GM19240 (cell line): ENCODE measurements around the gene NEK1.

Source experiments
- DNase-seq: peaks from one replicate; pipeline ENCODE4 v3.0.0; 2011; ENCODE audit warnings: low spot score; ENCODE audit not compliant: insufficient read length

Gene NEK1, protein sequence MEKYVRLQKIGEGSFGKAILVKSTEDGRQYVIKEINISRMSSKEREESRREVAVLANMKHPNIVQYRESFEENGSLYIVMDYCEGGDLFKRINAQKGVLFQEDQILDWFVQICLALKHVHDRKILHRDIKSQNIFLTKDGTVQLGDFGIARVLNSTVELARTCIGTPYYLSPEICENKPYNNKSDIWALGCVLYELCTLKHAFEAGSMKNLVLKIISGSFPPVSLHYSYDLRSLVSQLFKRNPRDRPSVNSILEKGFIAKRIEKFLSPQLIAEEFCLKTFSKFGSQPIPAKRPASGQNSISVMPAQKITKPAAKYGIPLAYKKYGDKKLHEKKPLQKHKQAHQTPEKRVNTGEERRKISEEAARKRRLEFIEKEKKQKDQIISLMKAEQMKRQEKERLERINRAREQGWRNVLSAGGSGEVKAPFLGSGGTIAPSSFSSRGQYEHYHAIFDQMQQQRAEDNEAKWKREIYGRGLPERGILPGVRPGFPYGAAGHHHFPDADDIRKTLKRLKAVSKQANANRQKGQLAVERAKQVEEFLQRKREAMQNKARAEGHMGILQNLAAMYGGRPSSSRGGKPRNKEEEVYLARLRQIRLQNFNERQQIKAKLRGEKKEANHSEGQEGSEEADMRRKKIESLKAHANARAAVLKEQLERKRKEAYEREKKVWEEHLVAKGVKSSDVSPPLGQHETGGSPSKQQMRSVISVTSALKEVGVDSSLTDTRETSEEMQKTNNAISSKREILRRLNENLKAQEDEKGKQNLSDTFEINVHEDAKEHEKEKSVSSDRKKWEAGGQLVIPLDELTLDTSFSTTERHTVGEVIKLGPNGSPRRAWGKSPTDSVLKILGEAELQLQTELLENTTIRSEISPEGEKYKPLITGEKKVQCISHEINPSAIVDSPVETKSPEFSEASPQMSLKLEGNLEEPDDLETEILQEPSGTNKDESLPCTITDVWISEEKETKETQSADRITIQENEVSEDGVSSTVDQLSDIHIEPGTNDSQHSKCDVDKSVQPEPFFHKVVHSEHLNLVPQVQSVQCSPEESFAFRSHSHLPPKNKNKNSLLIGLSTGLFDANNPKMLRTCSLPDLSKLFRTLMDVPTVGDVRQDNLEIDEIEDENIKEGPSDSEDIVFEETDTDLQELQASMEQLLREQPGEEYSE (N-terminal part only)

DNA sequence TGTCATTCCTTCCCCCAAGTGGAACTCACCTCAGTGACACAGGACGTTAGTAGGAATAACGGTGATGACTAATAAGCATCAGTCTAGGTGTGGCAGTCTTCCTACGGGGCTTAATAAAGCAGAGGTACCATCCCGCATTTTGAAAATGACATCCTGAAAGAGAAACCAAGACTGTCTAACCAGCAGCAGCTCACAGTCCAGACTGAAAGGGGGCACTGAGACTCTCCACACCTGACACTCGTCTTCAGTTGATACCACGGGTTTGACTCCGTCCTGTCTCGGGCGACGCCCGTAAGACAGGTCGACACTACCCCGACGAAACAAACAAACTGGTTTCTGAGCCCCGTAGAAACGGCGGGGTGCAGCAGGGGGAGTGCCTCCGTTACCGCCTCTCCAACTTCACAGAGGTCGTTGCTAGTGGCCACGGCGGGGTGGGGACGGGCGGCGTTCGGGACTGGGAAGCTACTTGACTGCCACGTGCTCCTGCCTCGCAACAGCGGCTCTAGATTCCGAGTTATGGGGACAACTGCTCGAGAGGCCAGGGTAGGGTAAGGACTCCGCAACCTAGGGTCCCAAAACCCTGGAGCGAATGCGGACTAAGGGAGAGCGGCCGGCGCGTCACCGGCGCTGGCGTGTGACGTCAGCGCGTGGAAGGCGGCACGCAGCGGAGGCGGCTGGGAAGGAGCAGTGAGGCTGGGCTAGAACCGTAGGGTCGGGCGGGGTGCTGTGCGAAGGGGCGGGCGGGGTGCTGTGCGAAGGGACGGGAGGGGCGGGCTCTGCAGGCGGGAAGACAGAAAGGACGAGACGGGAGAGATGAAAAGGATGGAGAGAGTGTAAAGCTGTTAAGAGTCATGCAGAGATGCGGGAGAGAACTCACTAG is at the start of gene NEK1:
TSS of gene NEK1 (minus strand) at position 593 of the 880 bp plus-strand sequence. CDS start 9,953 bp downstream, outside the sequence.
- DNase-seq = peak; percentile 33

DNA sequence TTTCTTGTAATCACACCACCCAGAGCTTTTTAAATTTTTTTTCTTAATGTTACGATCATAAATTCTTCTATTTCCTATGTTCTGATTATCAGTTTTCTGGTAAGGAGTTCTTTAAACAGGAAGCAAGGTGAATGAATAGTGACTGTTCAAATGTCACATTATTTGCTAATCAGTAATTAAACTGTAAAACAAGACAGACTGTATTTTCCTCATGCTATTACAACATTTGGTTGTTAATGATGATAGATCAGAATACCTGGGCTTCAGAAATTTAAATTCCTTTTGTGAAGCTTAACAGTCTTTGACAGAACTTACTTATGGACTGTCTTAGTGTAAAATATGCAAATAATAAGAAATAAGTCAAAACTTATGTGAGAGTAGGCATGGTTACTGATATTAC is 49.4 kb upstream of the NEK1 start:
- no peak for DNase-seq

DNA sequence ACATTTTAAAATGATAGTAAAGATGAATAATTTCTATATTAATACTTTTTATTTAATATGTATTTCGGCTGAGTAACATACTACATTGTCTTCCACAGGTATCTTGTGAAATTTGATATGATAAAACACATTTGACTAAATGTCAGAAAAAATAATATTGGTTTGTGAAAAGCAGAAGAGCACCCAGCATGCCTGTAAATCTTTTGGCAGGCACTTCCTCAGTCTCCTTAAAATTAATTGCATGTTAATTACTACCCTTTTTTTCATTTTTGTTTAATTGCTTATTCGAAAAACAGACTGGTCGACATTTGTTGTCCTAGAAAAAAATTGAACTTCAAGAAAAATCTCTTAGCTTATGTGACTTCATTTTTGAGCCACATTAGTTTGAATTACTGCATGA is 48.5 kb upstream of the NEK1 start:
- DNase-seq = no peak

DNA sequence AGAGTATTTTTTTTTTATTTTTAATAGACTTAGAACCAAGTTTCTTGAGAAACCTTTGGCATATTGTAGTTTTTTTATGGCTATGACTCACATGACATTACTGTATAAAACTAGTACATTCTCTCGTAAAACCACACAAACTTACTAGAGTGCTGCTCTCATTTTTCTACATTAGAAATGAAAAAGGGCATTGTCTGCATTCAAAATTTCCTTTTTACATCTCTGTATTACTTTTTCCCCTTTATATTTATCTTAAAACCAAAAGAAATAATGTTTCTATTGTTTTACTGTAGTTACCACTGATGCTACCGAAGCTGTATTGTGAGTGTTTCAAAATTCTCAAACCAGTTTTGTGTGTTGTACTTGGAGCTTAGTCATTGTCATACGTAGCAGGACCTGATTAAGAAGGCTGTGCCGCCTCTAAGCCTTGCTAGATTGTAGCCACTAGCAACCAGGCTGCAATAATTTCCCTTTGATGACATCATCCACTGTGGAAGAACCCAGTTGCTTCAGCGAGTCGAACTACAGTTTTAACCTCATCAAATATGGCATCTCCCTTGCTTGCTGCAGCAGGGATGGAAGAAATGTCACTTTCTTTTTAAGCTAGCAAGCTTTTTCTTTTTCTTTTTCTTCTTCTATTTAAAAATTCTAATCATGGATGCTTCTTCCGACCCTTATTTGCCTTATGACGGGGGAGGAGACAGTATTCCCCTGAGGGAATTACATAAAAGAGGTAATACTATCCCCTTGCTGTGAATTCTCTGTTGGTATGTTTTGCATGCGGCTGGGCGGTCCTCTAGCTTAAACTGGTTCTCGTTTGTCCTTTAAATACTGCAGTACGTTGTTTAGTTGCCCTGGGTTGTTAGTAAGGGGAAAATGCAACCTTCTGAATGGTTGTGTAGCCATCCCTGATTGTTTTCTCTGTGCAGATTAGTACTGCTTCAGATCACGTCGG is 47.6 kb upstream of the NEK1 start:
- peak; percentile 19 for DNase-seq

DNA sequence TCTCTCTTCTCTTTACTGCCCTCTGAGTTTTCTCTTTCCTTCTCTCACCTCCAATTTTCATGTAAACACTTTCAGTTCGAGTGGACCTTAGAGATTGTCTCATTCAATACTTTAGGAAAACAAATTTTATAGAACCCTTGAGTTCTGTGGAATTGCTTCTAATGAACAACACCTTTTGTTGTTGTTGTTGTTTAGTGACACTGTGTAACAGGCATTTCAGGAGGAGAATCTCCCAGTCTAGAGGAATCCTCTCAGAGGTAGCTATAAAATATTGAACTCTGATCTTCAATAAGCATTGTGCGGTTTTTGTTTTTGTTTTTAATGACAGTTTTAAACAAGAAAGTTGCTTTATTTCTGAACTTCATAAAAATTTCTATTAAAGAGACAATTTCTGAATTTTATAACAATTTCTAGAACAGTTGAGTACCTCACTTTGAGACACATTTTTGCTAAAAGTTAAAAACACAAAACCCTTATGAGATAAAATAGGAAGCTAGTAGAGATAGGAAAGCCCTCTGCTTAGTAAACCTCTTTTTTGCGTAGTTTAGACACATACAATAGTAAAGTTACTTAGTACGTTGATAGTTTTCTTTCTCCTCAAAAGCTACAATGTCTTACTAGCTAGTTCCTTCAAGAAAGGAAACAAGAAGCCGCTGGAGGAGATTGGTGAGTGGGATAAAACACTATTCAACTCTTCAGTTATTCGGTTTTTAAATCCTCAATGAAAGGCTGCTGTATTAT is 46.8 kb upstream of the NEK1 start:
- no peak for DNase-seq

DNA sequence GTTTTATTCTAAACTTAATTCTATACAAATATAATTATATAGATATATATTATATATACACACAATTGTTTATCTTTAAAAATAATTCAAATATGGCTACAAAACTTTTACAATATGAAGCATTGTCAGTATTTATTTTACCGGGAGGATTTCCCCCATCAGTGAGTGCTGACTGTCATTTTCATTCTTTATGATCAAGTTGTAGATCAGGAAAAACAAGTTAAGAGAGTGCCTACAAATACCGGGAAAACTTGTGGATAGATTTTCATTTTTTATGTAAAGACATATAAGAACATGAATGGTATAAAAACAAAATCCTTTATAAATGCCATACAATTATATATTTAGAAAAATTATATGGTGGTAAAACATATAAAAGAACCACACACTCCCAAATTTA is 45.8 kb upstream of the NEK1 start:
- DNase-seq = no peak

DNA sequence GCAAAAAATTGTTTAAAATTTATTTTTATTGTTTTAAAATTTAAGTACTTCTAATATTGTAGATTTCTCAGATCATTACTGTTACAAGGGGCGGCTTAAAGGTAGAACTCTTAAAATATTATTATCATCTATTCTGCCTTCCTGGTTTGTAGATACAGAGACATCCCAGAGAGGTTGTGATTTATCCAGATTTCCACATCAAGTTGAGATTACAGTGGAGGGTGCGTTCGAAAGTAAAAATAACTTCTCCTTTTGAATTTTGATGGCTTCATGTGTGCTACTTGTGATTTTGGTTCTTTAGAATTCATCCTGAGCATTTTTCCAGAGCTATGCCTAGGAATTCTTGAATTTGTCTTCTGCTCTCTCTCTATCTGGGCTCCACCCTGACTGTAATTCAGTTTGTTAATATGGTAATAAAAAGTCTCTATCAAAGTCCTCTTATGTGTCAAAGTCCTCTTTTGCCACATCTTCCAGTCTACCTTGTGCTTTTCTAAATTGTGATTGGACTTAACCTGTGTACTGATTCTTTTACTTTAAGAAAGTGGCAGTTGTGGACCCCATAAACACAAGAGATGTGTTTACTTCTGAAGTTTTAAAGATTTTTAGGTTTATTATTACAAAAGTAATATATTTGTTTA is 45.2 kb upstream of the NEK1 start:
- DNase-seq = no peak

DNA sequence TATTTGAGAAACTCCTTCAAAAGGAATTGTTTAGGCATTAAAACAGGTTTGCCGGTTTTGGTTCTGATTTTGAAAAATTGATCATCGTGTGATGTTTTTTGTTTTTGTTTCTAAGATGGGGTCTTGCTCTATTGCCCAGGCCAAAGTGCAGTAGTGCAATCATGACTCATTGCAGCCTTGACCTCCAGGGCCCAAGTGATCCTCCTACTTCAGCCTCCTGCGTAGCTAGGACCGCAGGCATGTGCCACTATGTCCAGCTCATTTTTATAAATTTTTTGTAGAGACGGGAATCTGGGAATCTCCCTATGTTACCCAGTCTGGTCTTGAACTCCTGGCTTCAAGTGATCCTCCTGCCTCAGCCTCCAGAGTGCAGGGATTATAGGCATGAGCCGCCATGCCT is 43.0 kb upstream of the NEK1 start:
- DNase-seq = no peak

DNA sequence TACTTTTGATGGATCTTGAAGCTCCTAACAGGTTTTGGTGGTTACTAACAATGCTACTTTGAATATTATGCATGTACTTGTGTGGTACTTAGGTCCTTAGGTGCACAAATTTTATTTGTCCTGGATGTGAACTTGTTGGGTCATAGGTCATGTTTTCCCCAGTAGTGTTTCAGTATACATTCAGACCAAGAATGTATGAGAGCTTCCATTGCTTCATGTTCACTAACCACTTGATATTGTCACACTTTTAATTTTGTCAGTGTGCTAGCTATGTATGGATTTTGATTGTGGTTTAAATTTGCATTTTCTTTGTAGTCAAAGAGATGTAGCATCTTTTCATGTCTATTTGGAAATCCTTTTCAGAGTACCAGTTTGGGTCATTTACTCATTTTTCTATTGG is 40.2 kb upstream of the NEK1 start:
- no peak for DNase-seq

DNA sequence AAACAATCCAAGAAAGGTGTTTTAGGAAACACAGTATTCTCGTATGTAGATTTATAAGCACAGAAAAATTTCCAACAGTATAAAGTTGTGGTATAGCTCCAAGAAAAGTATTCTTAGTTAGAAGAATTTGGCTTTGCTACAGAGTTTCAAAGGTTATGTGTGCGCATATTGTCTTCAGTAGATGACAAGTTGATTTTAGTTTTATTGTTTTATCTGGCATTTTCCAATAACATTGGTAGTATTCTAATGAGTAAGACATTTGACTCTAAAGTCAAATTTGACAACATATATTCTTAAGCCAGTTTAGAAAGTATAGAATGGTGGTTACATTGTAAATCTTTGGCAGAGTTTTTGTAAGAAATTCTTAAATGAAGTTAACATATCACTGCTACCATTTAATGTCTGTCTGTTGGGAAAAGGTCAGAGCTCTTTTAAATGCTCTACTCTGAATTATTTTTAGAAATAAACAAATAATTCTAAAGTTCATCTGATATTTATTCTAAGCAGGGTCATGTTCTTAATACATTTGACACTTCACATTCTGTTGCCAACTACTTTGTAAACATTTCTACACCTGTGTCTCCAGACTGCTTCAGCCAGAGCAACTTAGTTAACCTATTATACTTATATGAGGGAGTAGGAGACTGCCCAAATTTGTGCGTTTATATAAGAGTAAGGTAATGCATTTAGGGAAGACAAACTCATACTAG is 38.0 kb upstream of the NEK1 start:
- DNase-seq = no peak

DNA sequence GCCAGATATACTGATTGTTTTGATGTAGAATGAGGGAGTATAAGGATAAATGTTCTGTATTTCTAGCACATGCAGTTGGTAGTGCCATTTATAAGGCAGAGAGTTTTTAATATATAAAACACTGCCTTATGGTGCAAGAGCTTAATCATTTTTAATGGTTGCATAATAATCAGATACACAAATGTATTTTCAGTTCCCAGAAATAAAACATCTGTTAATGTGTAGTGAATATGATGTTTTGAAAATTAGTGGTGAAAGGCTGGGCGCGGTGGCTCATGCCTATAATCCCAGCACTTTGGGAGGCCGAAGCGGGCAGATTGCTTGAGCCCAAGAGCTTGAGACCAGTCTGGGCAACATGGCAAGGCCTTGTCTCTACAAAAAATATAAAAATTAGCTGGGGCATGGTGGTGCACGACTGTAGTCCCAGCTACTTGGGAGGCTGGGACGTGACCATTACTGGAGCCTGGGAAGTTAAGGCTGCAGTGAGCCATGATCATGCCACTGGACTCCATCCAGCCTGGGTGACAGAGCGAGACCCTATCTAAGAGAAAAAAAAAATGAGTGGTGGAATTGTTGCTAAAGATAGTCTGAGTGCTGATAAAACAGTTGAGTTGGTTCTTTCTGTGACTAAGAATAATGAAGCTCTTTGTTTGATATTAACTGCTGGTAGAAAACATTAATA is 37.3 kb upstream of the NEK1 start:
- DNase-seq = no peak

DNA sequence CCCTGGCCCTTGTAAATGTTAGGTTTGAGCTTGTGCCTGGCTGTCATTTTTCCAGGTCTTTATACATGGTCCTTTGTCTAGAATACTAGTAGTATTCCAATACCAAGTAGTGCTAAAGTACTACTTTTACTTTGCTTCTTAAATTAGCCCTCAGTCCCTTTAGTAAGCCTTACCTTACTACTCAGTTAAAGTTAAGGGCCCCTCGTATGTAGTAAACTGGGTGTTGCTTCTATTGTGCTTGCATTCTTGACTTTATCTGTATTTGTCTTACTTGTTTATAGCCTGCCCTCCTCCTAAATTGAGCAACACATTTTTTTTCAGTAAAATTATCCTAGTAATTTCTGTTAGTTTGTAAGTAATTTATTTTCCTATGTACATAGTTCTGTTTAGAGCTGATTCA is 33.2 kb upstream of the NEK1 start:
- no peak for DNase-seq

DNA sequence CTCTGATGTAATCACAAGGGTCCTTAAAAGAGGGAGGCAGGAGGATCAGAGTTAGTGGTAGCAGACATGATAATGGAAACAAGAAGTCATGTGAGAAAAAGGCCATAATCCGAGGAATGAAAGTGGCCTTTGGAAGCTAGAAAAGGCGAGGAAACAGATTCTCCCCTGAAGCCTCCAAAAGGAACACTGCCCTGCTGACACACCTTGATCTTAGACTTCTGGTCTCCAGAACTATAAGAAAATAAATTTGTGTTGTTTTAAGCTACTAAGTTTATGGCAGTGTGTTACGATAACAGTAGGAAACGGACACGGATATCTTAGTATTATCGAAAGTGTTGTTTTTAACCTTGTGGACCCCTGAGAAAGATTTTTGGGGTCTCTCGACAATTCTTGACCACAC is 32.4 kb upstream of the NEK1 start:
- DNase-seq = no peak

DNA sequence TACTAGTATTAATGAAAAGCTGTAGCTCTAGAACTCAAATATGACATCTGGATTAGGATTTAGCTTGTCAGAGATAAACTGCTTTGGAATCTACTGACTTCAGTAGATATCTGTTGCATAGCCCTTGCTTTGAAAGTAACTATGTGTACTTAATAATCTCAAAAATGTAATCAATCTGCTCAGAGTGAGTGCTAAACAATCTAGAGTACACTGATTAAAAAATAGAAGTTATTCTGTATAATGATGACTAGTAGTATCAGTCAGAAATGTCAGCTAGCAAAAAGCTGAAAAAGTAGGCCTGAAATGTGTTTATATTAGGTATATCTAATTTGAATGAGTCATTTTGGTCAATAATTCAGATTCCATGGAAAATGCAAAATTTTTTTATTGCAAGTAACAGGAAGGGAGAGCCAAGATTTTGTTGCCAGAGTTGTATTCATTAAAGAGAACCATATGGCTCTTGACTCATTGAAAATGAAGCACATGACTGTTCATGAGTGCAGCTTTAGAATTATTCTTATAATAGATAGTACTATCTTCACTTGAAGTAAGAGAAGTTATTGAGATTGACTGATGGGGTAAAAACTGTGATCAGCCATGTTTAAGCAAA is 28.0 kb upstream of the NEK1 start:
- no peak for DNase-seq

DNA sequence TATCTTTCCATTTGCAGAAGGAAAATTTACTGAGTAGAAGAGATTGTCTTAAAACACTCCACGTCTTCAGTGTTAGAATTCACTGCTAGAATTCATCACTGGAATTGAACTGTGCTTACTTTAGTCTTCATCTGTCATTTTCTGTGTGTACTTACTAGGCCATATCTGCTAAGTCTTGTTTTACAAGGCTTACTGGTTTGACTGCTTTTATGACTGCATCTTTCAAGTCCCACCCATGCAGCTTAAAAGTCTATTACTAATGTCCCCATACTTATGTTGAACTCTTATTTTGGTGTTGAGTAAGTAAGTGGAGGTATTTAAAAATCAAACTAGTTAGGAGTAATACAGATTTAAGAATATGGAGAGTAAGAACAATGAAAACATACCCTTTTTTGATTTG is 22.6 kb upstream of the NEK1 start:
- DNase-seq = no peak

DNA sequence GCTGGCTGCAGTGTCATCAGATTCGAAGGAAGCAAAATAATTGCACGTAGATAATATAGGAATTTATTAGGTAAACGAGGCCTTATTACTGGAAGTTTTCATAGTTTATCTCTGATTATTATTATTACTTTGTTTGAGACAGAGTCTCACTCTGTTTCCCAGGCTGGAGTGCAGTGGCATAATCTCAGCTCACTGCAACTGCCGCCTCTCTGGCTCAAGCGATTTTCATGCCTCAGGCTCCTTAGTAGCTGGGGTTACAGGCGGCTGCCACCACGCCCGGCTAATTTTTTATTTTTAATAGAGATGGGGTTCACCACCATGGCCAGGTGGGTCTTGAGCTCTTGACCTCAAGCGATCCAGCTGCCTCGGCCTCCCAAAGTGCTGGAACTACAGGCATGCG is 20.5 kb upstream of the NEK1 start:
- DNase-seq = no peak

DNA sequence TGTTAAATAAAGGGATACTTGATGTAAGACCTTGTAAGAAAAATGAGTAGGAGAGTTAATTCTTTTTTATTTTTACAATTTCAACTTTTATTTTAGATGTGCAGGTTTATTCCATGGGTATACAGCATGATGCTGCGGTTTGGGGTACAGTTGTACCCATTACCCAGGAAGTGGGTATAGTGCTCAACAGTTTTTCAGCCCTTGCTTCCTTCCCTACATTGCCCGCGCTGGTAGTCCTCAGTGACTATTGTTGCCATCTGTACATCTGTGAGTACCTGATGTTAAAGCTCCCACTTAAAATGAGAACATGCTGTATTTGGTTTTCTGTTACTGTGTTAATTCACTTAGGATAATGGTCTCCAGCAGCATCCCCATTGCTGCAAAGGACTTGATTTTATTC is 17.7 kb upstream of the NEK1 start:
- no peak for DNase-seq
